Endothelial cell of umbilical vein (primary cell): ENCODE results near the gene IL34. TPM values are rescaled to one million over a fixed set of nuclear protein-coding genes. Genes with fewer than 3 reads are reported as not detected.
A peak's percentile ranks its signal among the peaks of the same experiment; 100 is the strongest.

ENCODE experiments used
- BruUV-seq: library from RNA; stranded (reverse); fragments of 400-500 nt; replicated peaks from 2 replicates; lab custom pipeline; 2021; lab: Mats Ljungman, UMichigan
- CTCF ChIA-PET: fragments of 300-600, 350-600 bp; sonication (Branson Sonifier 250); formaldehyde crosslinking; loops from one replicate; lab custom pipeline; 2021; ENCODE audit warnings: antibody characterized with exemption, inconsistent platforms; lab: Charles Lee
- POLR2A ChIA-PET: fragments of 300-600, 350-600 bp; sonication (Branson Sonifier 250); formaldehyde crosslinking; loops from one replicate; lab custom pipeline; 2021; ENCODE audit warnings: antibody characterized with exemption, inconsistent platforms; lab: Charles Lee
- DNase-seq: peaks from one replicate; pipeline ENCODE4 v3.0.0-alpha.2; 2011; ENCODE audit warnings: low read depth, low spot score
- FAIRE-seq: peaks from 2 replicates; lab custom pipeline; 2011; peaks lifted over from hg19 to GRCh38; lab: Jason Lieb, UNC
- H2AFZ ChIP-seq: 2 replicates; pipeline ENCODE4 v1.6.0; 2012; ENCODE audit warnings: low read depth, low read length, control low read depth, inconsistent platforms
- H3K27ac ChIP-seq: 2 replicates; pipeline ENCODE4 v1.5.1; 2011; ENCODE audit warnings: low read depth, mild to moderate bottlenecking, control low read depth, low read length, moderate library complexity; ENCODE audit not compliant: insufficient read depth
- H3K27me3 ChIP-seq, 2 experiments: 2 replicates each; pipeline versions ENCODE4 v1.6.0 to v1.6.1; 2011; ENCODE audit warnings: low read length in 2 of 2, mixed read lengths in 1 of 2; ENCODE audit not compliant: control insufficient read depth in 2 of 2, insufficient read depth in 2 of 2
- H3K36me3 ChIP-seq, 2 experiments: 2 replicates in 1 of 2; 3 replicates in 1 of 2; pipeline ENCODE4 v1.5.1; 2011; ENCODE audit warnings: low read length in 2 of 2, mild to moderate bottlenecking in 1 of 2, moderate library complexity in 1 of 2; ENCODE audit not compliant: control insufficient read depth in 2 of 2, insufficient read depth in 2 of 2; ENCODE audit errors: extremely low read depth in 1 of 2
- H3K4me1 ChIP-seq: 3 replicates; pipeline ENCODE4 v1.5.1; 2011; ENCODE audit warnings: mild to moderate bottlenecking, low read length; ENCODE audit not compliant: control insufficient read depth, insufficient read depth; ENCODE audit errors: extremely low read depth
- H3K4me2 ChIP-seq: 2 replicates; pipeline ENCODE4 v1.6.1; 2011; ENCODE audit warnings: low read length, control low read depth, mixed read lengths; ENCODE audit not compliant: insufficient read depth
- H3K4me3 ChIP-seq, 3 experiments: fragments of 200-600 bp in 1 of 3; sonication (generic), shearing (Covaris generic) in 1 of 3; replicated peaks in 1 of 3; 2 replicates each; pipeline ENCODE4 v1.5.1; 2011 to 2016; ENCODE audit warnings: control low read depth in 3 of 3, low read length in 3 of 3, mild to moderate bottlenecking in 2 of 3, inconsistent platforms in 1 of 3, low read depth in 1 of 3, moderate library complexity in 1 of 3; ENCODE audit not compliant: insufficient read depth in 1 of 3
- H3K79me2 ChIP-seq: 2 replicates; pipeline ENCODE4 v1.6.0; 2012; ENCODE audit warnings: low read length, inconsistent platforms; ENCODE audit not compliant: control insufficient read depth, insufficient read depth
- H3K9ac ChIP-seq: replicated peaks from 2 replicates; pipeline ENCODE3; 2011; ENCODE audit warnings: low read length, control low read depth; ENCODE audit not compliant: insufficient read depth; ENCODE audit errors: extremely low read depth
- H3K9me1 ChIP-seq: replicated peaks from 3 replicates; pipeline ENCODE4 v1.6.0; 2011; ENCODE audit warnings: mild to moderate bottlenecking, low read length; ENCODE audit not compliant: control insufficient read depth, insufficient read depth; ENCODE audit errors: extremely low read depth
- H3K9me3 ChIP-seq: replicated peaks from 2 replicates; pipeline ENCODE4 v1.5.1; 2012; ENCODE audit warnings: low read length, inconsistent platforms; ENCODE audit not compliant: control insufficient read depth, insufficient read depth
- H4K20me1 ChIP-seq: replicated peaks from 2 replicates; pipeline ENCODE3; 2011; ENCODE audit warnings: mild to moderate bottlenecking, low read length; ENCODE audit not compliant: control insufficient read depth, insufficient read depth; ENCODE audit errors: extremely low read depth
- CTCF ChIP-seq, 2 donors: IDR thresholded peaks; 1 replicate in 1 of 2; 2 replicates in 1 of 2; pipeline ENCODE4 v1.5.1; 2011; ENCODE audit warnings: low read length in 2 of 2, mild to moderate bottlenecking in 2 of 2, moderate library complexity in 2 of 2, control low read depth in 1 of 2, inconsistent platforms in 1 of 2, low read depth in 1 of 2; ENCODE audit not compliant: insufficient read depth in 1 of 2; ENCODE audit errors: extremely low read depth in 1 of 2
- EZH2 ChIP-seq: IDR thresholded peaks from 2 replicates; pipeline ENCODE4 v1.6.1; 2012; ENCODE audit warnings: borderline replicate concordance, low read depth, mild to moderate bottlenecking, moderate library complexity, low read length, inconsistent platforms; ENCODE audit not compliant: severe bottlenecking
- GATA2 ChIP-seq: IDR thresholded peaks from 2 replicates; pipeline ENCODE4 v1.7.0; 2011; ENCODE audit warnings: low read depth, mild to moderate bottlenecking, moderate library complexity, mixed read lengths, low read length; ENCODE audit not compliant: insufficient read length, insufficient read depth
- JUN ChIP-seq: IDR thresholded peaks from 2 replicates; pipeline ENCODE4 v1.6.1; 2011; ENCODE audit warnings: borderline replicate concordance, low read depth; ENCODE audit not compliant: insufficient read length, insufficient read depth
- MAX ChIP-seq: IDR thresholded peaks from 2 replicates; pipeline ENCODE4 v1.6.1; 2011; ENCODE audit not compliant: insufficient read depth, insufficient read length
- MYC ChIP-seq: IDR thresholded peaks from one replicate; pipeline ENCODE4 v1.6.1; 2011; ENCODE audit warnings: mild to moderate bottlenecking, low read depth, low read length
- POLR2A ChIP-seq: IDR thresholded peaks from 2 replicates; pipeline ENCODE4 v1.6.1; 2012; ENCODE audit warnings: low read depth, mild to moderate bottlenecking, control low read depth, low read length
- dilution Hi-C: fragments of 300-500 bp; cut with MboI; formaldehyde crosslinking; loops from one replicate; pipeline ENCODE4 v1.15.0; 2019; ENCODE audit warnings: low sequenced_read_pairs; ENCODE audit not compliant: extremely low pct_ligation_motif_present
- intact Hi-C: fragments of 100-400 bp; cut with micrococcal nuclease; formaldehyde crosslinking; loops from one replicate; pipeline ENCODE4 v1.10.0; 2022
- polyA plus RNA-seq, 4 experiments: library from polyadenylated mRNA; depleted of rRNA in 3 of 4; stranded (reverse) in 3 of 4; unstranded in 1 of 4; fragments of >200 nt; gene quantifications; 2 replicates each; pipeline versions ENCODE4 v1.2.1 to v1.2.3, GENCODE V29; 2011 to 2012; ENCODE audit warnings: missing spikeins in 1 of 4
- total RNA-seq: library from RNA; stranded (reverse); gene quantifications from 2 replicates; pipeline ENCODE4 v1.2.3, GENCODE V29; 2021

Gene IL34
- total and polyA plus RNA-seq, 2 donors (not counting 3 experiments of a cell fraction or from before 2014, with no cell fraction given), result 0.88 to 0.97 TPM

DNA sequence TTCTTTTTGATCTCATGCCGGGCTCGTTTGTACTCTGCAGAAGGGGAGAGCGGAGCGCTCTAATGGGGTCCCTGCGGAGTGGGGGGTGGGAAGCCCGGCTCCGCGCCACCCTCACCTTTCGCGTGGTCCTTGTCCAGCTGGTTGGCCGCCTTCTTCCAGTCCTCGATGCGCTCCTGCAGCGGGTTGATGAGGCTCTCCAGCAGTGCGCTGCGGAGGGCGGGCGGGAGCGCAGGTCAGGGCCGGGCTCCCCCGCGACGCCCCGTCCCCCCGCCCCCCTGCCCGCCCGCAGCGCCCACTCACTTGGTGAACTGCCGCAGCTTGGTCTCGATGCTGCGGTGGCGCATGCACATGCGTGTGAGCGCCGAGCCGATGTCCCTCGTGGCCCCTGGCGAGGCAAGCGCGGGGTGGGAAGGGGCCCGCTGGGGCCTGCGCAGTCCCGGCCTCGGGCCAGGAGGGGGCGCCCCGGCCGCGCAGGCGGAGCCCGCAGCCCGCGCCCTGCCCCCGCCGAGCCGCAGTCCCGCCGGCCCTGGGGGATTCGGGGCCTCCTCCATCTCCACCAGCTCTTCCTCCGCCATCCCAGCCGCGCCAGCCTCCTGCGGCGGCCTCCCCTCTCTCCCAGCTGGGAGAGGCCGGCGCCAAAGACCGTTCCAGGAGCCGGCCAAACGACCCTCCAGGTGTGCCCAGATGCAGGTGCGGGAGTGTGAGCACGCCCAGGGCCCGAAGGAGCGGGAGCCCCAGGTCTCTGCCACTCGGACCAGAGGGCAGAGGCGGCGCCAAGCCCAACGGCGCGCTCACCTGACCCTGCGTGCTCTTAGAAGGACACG lies 33.5 kb downstream of the IL34 start:
- ChIA-PET CTCF (interaction anchor here (0.8 to 7.8 kb wide), 11 partner anchors 9 to 632 kb away, joined by 3 to 144 read pairs (median 3); no protein-coding TSS in a partner anchor), POLR2A (interaction anchor here (1.3 kb wide), 1 partner anchor 91 kb away, joined by 4 read pairs; no protein-coding TSS in a partner anchor)
- H3K9ac ChIP-seq, result no peak overlapping the region
- H3K79me2 ChIP-seq, result peaks cover 28% of the 10 kb centered on the region
- dilution Hi-C loops, result no loop called here
- FAIRE-seq, result no peak
- no peak overlapping the region for H3K4me2 ChIP-seq
- TF ChIP-seq CTCF (IDR thresholded peaks at IDR 0.05; ENCODE audit: extremely low read depth in 1 of 2, insufficient read depth in 1 of 2, low read depth in 1 of 2, low read length in 2 of 2), result peak; percentile 49 to 56
- TF ChIP-seq GATA2, result no peak
- TF ChIP-seq POLR2A, result no peak
- TF ChIP-seq JUN, result no peak
- TF ChIP-seq MYC, result no peak
- no peak for TF ChIP-seq MAX
- TF ChIP-seq EZH2, result no peak
- DNase-seq, result no peak
- H3K36me3 ChIP-seq, result peaks cover 13 to 37% of the 10 kb centered on the region in 2 experiments
- H3K4me1 ChIP-seq, result peaks cover 5% of the 10 kb centered on the region
- no peaks in the 10 kb centered on the region for H4K20me1 ChIP-seq
- H3K27ac ChIP-seq, result no peak overlapping the region
- H3K9me3 ChIP-seq, result no peaks in the 10 kb centered on the region
- H3K9me1 ChIP-seq, result no peaks in the 10 kb centered on the region
- intact Hi-C loops, result loop anchor here (1.0 to 5.0 kb wide), 4 partner anchors 58 to 679 kb away; partner anchors contain the start of gene CALB2
- no peak overlapping the region for H3K4me3 ChIP-seq
- no peak overlapping the region for H2AFZ ChIP-seq
- no TSS peak for BruUV-seq
- no peaks in the 10 kb centered on the region for H3K27me3 ChIP-seq
